Kidney (tissue), 14 donors: ENCODE data around the gene CCDC157. TPM values are rescaled to one million over a fixed set of nuclear protein-coding genes. Genes with fewer than 3 reads are reported as not detected.

Experiments
- DNase-seq, 5 donors: peaks; one replicate each; pipeline ENCODE4 v3.0.0-alpha.2; 2013 to 2020
- FAIRE-seq: peaks from 2 replicates; lab custom pipeline; 2012; peaks lifted over from hg19 to GRCh38; lab: Jason Lieb, UNC
- H3K27ac ChIP-seq, 2 donors: one replicate each; pipeline ENCODE4 v1.7.0; 2013; ENCODE audit warnings: low read depth in 2 of 2, low read length in 2 of 2, inconsistent platforms in 1 of 2
- H3K27me3 ChIP-seq: one replicate; pipeline ENCODE4 v1.7.1; 2013; ENCODE audit warnings: low read length, inconsistent platforms; ENCODE audit not compliant: control insufficient read depth, insufficient read depth
- H3K36me3 ChIP-seq, 3 donors: one replicate each; pipeline versions ENCODE4 v1.7.0 to v1.7.1; 2013; ENCODE audit warnings: low read length in 3 of 3, control low read depth in 1 of 3, inconsistent platforms in 1 of 3; ENCODE audit not compliant: insufficient read depth in 3 of 3, control insufficient read depth in 2 of 3
- H3K4me1 ChIP-seq, 3 donors: one replicate each; pipeline versions ENCODE4 v1.7.0 to v1.7.1; 2013; ENCODE audit warnings: low read length in 3 of 3, inconsistent platforms in 1 of 3, low read depth in 1 of 3; ENCODE audit not compliant: control insufficient read depth in 2 of 3, insufficient read depth in 2 of 3
- H3K4me3 ChIP-seq, 3 donors: one replicate each; pipeline versions ENCODE4 v1.7.0 to v1.8.1; 2013; ENCODE audit warnings: low read length in 3 of 3, control low read depth in 1 of 3, inconsistent platforms in 1 of 3
- H3K9ac ChIP-seq, 3 donors: one replicate each; pipeline versions ENCODE4 v1.7.0 to v1.7.1; 2013; ENCODE audit warnings: low read length in 3 of 3, control low read depth in 1 of 3, inconsistent platforms in 1 of 3
- H3K9me3 ChIP-seq, 3 donors: one replicate each; pipeline versions ENCODE4 v1.7.0 to v1.7.1; 2013; ENCODE audit warnings: low read length in 3 of 3, control low read depth in 1 of 3, inconsistent platforms in 1 of 3; ENCODE audit not compliant: control insufficient read depth in 2 of 3, insufficient read depth in 1 of 3
- CTCF ChIP-seq: IDR thresholded peaks from 3 replicates; pipeline ENCODE4 v1.5.1; 2012; ENCODE audit warnings: mild to moderate bottlenecking, moderate library complexity, borderline replicate concordance; ENCODE audit not compliant: insufficient read depth; ENCODE audit errors: extremely low read depth
- intact Hi-C: fragments of 100-400 bp; cut with DNase I; formaldehyde crosslinking; loops from one replicate; pipeline ENCODE4 v1.11.1; 2022
- polyA plus RNA-seq: library from polyadenylated mRNA; stranded (reverse); fragments of 350-450 nt; fragmentation: Illumina TruSeq; extraction: RNeasy Lipid Tissue Mini Kit (QIAGEN cat#74804); gene quantifications from one replicate; pipeline ENCODE4 v1.2.3, GENCODE V29; 2014; ENCODE audit warnings: low read depth, low replicate concordance; ENCODE audit not compliant: insufficient read depth
- total RNA-seq: library from RNA; stranded (reverse); fragmentation: NEBNext Ultra II Directional; extraction: Animal tissue kit (Norgen Biotek cat#: 25700); gene quantifications from one replicate; pipeline ENCODE4 v1.2.1, GENCODE V29; 2021
- donor health status: control.
- donor health status: control.
- donor health status: control.
- donor health status: control.
- donor health status: control.
- donor health status: DM: yes; HTN: yes; CAD: no.
- donor health status: Normal renal cell carcinoma (clear cell type).

Gene CCDC157
- total and polyA plus RNA-seq, 2 donors from 2014 or later: 5.1 to 6.0 TPM

DNA sequence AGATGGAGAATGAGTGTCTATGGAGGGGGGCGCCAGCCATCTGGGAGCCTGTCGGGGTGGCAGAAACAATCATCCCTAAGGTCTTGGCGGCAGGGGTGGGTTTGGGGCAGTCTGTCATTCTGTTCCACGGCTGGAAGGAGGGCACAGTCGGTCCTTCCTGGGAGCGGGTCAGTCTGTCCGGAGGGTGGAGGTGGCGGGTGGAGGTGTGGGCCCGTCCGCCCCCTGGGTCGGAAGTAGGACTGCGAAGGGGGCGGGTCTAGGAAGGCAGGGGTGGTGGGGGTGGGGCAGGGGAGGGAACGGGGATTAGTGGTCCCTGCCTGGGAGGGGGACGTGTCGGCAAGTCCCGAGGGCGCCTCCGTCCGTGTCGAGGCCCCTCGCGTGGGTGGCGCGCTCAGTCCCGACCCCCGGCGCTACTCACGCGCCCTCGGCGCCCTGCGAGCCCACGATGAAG is 30.5 kb upstream of the CCDC157 start:
- intact Hi-C loops: no loop called here
- TF ChIP-seq CTCF: no peak
- DNase-seq: peak in 2 of 5 donors; percentile 81
- H3K9ac ChIP-seq: peak overlapping the region; percentile 33 to 83 (median 74)
- H3K27me3 ChIP-seq: no peaks in the 10 kb centered on the region
- peaks cover 0 to under 1% (median 0%) of the 10 kb centered on the region in 3 donors for H3K36me3 ChIP-seq
- peak overlapping the region; percentile 62 to 86 (median 80) for H3K4me3 ChIP-seq
- no peaks in the 10 kb centered on the region for H3K9me3 ChIP-seq
- no peak for FAIRE-seq
- H3K4me1 ChIP-seq: peaks cover 0 to 37% (median 32%) of the 10 kb centered on the region in 3 donors
- H3K27ac ChIP-seq: peak overlapping the region; percentile 86 to 88

GRCh38 chr22:30326706-30327362 is 30.0 kb upstream of the CCDC157 start, which contains the start of gene TBC1D10A:
TBC1D10A (minus strand) TSS chr22:30326941; CDS start chr22:30326881, 60 bp downstream.
- Histone ChIP-seq H3K27me3 (no peaks in the 10 kb centered on the region), H3K9me3 (no peaks in the 10 kb centered on the region), H3K9ac (peak within 1 kb of the TSS; percentile 33 to 83 (median 74)), H3K27ac (peak within 1 kb of the TSS; percentile 86 to 88), H3K36me3 (peaks cover 0 to 2% (median 0%) of the 10 kb centered on the region in 3 donors), H3K4me1 (peaks cover 0 to 37% (median 27%) of the 10 kb centered on the region in 3 donors), H3K4me3 (peak within 1 kb of the TSS; percentile 62 to 86 (median 80))
- intact Hi-C loops: no loop called here
- DNase-seq (peak; percentile 95 to 97 (median 96)), FAIRE-seq (no peak)
- TF ChIP-seq CTCF: no peak

- peaks cover 0 to 31% (median 25%) of the 10 kb centered on the region in 3 donors for H3K4me1 ChIP-seq
- peak overlapping the region in 1 of 2 donors; percentile 45 for H3K27ac ChIP-seq
- H3K36me3 ChIP-seq: peaks cover 0 to 7% (median 2%) of the 10 kb centered on the region in 3 donors
- intact Hi-C loops: no loop called here
- H3K4me3 ChIP-seq: peak overlapping the region in 1 of 3 donors; percentile 74
- TF ChIP-seq CTCF: peak; percentile 3
- no peaks in the 10 kb centered on the region for H3K9me3 ChIP-seq
- no peak for DNase-seq
- FAIRE-seq: no peak
- no peaks in the 10 kb centered on the region for H3K27me3 ChIP-seq
- peak overlapping the region in 1 of 3 donors; percentile 74 for H3K9ac ChIP-seq
These were observed 28.9 kb upstream of the CCDC157 start for GRCh38 chr22:30327864-30328345.
